CD14-positive monocyte (primary cell): ENCODE results near the gene PKM. TPM values are rescaled to one million over a fixed set of nuclear protein-coding genes. Genes with fewer than 3 reads are reported as not detected.

Experiments
- DNase-seq, 3 donors: peaks; one replicate each; pipeline ENCODE4 v3.0.0-alpha.2; 2011 to 2022
- H2AFZ ChIP-seq: 2 replicates; pipeline ENCODE4 v1.6.0; 2012; ENCODE audit warnings: mild to moderate bottlenecking, low read depth, low read length, inconsistent platforms; ENCODE audit not compliant: insufficient read depth, poor library complexity, severe bottlenecking
- H3K27ac ChIP-seq, 2 donors: 1 replicate in 1 of 2; 2 replicates in 1 of 2; pipeline ENCODE4 v1.5.1; 2012 to 2013; ENCODE audit warnings: low read length in 2 of 2, control low read depth in 1 of 2, inconsistent platforms in 1 of 2, low read depth in 1 of 2, mild to moderate bottlenecking in 1 of 2
- H3K27me3 ChIP-seq, 2 donors: one replicate each; pipeline versions ENCODE4 v1.6.0 to v1.6.1; 2011 to 2013; ENCODE audit warnings: low read length in 2 of 2; ENCODE audit not compliant: control insufficient read depth in 2 of 2, insufficient read depth in 2 of 2
- H3K36me3 ChIP-seq, 2 donors: replicated peaks in 1 of 2; 1 replicate in 1 of 2; 2 replicates in 1 of 2; pipeline versions ENCODE4 v1.5.1 to v1.6.1; 2012 to 2013; ENCODE audit warnings: low read length in 2 of 2, control low read depth in 1 of 2, inconsistent platforms in 1 of 2, mild to moderate bottlenecking in 1 of 2; ENCODE audit not compliant: insufficient read depth in 2 of 2, control insufficient read depth in 1 of 2
- H3K4me1 ChIP-seq, 2 donors: 1 replicate in 1 of 2; 2 replicates in 1 of 2; pipeline versions ENCODE4 v1.5.1 to v1.6.1; 2012 to 2013; ENCODE audit warnings: low read length in 2 of 2, control low read depth in 1 of 2, inconsistent platforms in 1 of 2, mild to moderate bottlenecking in 1 of 2, moderate library complexity in 1 of 2; ENCODE audit not compliant: insufficient read depth in 2 of 2, control insufficient read depth in 1 of 2
- H3K4me2 ChIP-seq: replicated peaks from 2 replicates; pipeline ENCODE3; 2012; ENCODE audit warnings: low read length, moderate library complexity, mild to moderate bottlenecking; ENCODE audit not compliant: poor library complexity, severe bottlenecking; ENCODE audit errors: extremely low read depth
- H3K4me3 ChIP-seq, 3 experiments: fragments of 200-600 bp in 1 of 3; sonication (generic) in 1 of 3; replicated peaks in 1 of 3; 1 replicate in 2 of 3; 2 replicates in 1 of 3; pipeline ENCODE4 v1.5.1; 2011 to 2013; ENCODE audit warnings: low read length in 3 of 3, mild to moderate bottlenecking in 3 of 3, control low read depth in 2 of 3, low read depth in 2 of 3, inconsistent platforms in 1 of 3, moderate library complexity in 1 of 3
- H3K79me2 ChIP-seq: 2 replicates; pipeline ENCODE4 v1.6.0; 2012; ENCODE audit warnings: mild to moderate bottlenecking, control low read depth, inconsistent platforms, low read length, moderate library complexity; ENCODE audit not compliant: insufficient read depth
- H3K9ac ChIP-seq: 2 replicates; pipeline ENCODE4 v1.6.0; 2017; ENCODE audit warnings: low read length, mild to moderate bottlenecking; ENCODE audit not compliant: insufficient read depth, poor library complexity, severe bottlenecking
- H3K9me3 ChIP-seq, 2 donors: replicated peaks in 1 of 2; 1 replicate in 1 of 2; 2 replicates in 1 of 2; pipeline versions ENCODE4 v1.5.1 to v1.6.1; 2012 to 2013; ENCODE audit warnings: low read length in 2 of 2, control low read depth in 1 of 2; ENCODE audit not compliant: control insufficient read depth in 1 of 2, insufficient read depth in 1 of 2
- H4K20me1 ChIP-seq: 2 replicates; pipeline ENCODE4 v1.6.0; 2012; ENCODE audit warnings: mild to moderate bottlenecking, low read length, control low read depth, moderate library complexity; ENCODE audit not compliant: insufficient read depth
- H3K27ac Mint-ChIP-seq, 7 donors: one replicate each; pipeline ENCODE4 v1.8.0; 2020; ENCODE audit warnings: mild to moderate bottlenecking in 7 of 7, mixed read lengths in 7 of 7, moderate library complexity in 6 of 7, inconsistent platforms in 2 of 7
- H3K27me3 Mint-ChIP-seq, 3 donors: one replicate each; pipeline ENCODE4 v1.8.0; 2021 to 2022; ENCODE audit warnings: low read depth in 3 of 3, mild to moderate bottlenecking in 3 of 3, mixed read lengths in 3 of 3, moderate library complexity in 3 of 3, inconsistent platforms in 1 of 3
- H3K36me3 Mint-ChIP-seq, 2 donors: one replicate each; pipeline ENCODE4 v1.8.0; 2020; ENCODE audit warnings: mixed read lengths in 2 of 2, inconsistent platforms in 1 of 2, mild to moderate bottlenecking in 1 of 2
- H3K4me1 Mint-ChIP-seq: one replicate; pipeline ENCODE4 v1.8.0; 2020; ENCODE audit warnings: mild to moderate bottlenecking, mixed read lengths
- H3K4me3 Mint-ChIP-seq, 2 donors: one replicate each; pipeline ENCODE4 v1.8.0; 2020; ENCODE audit warnings: mild to moderate bottlenecking in 2 of 2, mixed read lengths in 2 of 2, moderate library complexity in 1 of 2
- H3K9me3 Mint-ChIP-seq, 7 donors: one replicate each; pipeline ENCODE4 v1.8.0; 2020 to 2022; ENCODE audit warnings: mixed read lengths in 7 of 7, mild to moderate bottlenecking in 6 of 7, moderate library complexity in 6 of 7, inconsistent platforms in 2 of 7
- CTCF ChIP-seq: fragments of 200-600 bp; IDR thresholded peaks from one replicate; pipeline ENCODE4 v1.8.0; 2022; ENCODE audit warnings: antibody characterized with exemption, mild to moderate bottlenecking
- WGBS: methylation state at CpG from one replicate; pipeline ENCODE4 v1.1.5; 2013; ENCODE audit warnings: missing lambda C conversion rate; ENCODE audit not compliant: insufficient coverage; 5-methylcytosine and 5-hydroxymethylcytosine counted together
- intact Hi-C, 2 donors: fragments of 100-400 bp; cut with micrococcal nuclease; formaldehyde crosslinking; loops; one replicate each; pipeline versions ENCODE4 v1.15.0 to v1.15.1; 2023
- polyA plus RNA-seq, 3 donors: library from polyadenylated mRNA; depleted of rRNA in 1 of 3; unstranded in 2 of 3; stranded (reverse) in 1 of 3; fragments of 300-500 nt in 2 of 3; fragments of >200 nt in 1 of 3; fragmentation: Illumina TruSeq in 2 of 3; gene quantifications; 1 replicate in 2 of 3; 2 replicates in 1 of 3; pipeline ENCODE4 v1.2.3, GENCODE V29; 2012 to 2021

The PKM gene
- polyA plus RNA-seq, 3 donors, result 544 to 999 (median 986) TPM

GRCh38 chr15:72197460-72198355 is 33.3 kb downstream of the PKM start, which contains the start of gene GRAMD2A:
TSS of gene GRAMD2A (minus strand) at chr15:72197787.
- H3K27me3 Mint-ChIP-seq, result peaks cover 24 to 32% (median 26%) of the 10 kb centered on the region in 3 donors
- Histone ChIP-seq H3K27me3 (peaks cover 3 to 24% of the 10 kb centered on the region in 2 donors), H3K9me3 (no peaks in the 10 kb centered on the region), H3K36me3 (peaks cover 45% of the 10 kb centered on the region in 2 donors), H3K27ac (no peak within 1 kb of the TSS), H3K4me3 (peak within 1 kb of the TSS in 1 of 3 experiments; percentile 58), H3K9ac (peak within 1 kb of the TSS; percentile 32), H3K4me1 (peaks cover 26 to 36% of the 10 kb centered on the region in 2 donors), H3K79me2 (no peaks in the 10 kb centered on the region), H3K4me2 (peak within 1 kb of the TSS; percentile 65), H2AFZ (peak within 1 kb of the TSS; percentile 67), H4K20me1 (peaks cover 49% of the 10 kb centered on the region)
- peak within 1 kb of the TSS; percentile 71 to 87 for H3K4me3 Mint-ChIP-seq
- DNase-seq, result peak in 1 of 3 donors; percentile 15
- intact Hi-C loops, result loop anchor here (2.0 to 10.0 kb wide), 7 partner anchors 35 to 477 kb away; partner anchors contain the start of genes PARP6 (in 2 of the 2), ARIH1 (in 1 of the 2), MYO9A (in 1 of the 2) and PKM (in 1 of the 2)
- peak within 1 kb of the TSS in 2 of 7 donors; percentile 35 to 70 for H3K27ac Mint-ChIP-seq
- H3K9me3 Mint-ChIP-seq, result peaks cover 0 to 11% (median 3%) of the 10 kb centered on the region in 7 donors
- no peak for TF ChIP-seq CTCF
- H3K4me1 Mint-ChIP-seq, result peaks cover 36% of the 10 kb centered on the region
- WGBS, result 16% methylated on average over 48 of the region's 83 CpGs
- H3K36me3 Mint-ChIP-seq, result peaks cover 51 to 56% of the 10 kb centered on the region in 2 donors

- no peak overlapping the region for H3K27ac ChIP-seq
- intact Hi-C loops, result loop anchor here (5.0 to 10.0 kb wide), 6 partner anchors 35 to 478 kb away; partner anchors contain the start of genes PARP6 (in 2 of the 2), ARIH1 (in 1 of the 2), MYO9A (in 1 of the 2) and PKM (in 1 of the 2)
- H3K9ac ChIP-seq, result peak overlapping the region; percentile 32
- Mint-ChIP-seq H3K4me3 (peak overlapping the region; percentile 71 to 86), H3K27ac (no peak overlapping the region), H3K27me3 (peaks cover 24 to 34% (median 26%) of the 10 kb centered on the region in 3 donors), H3K36me3 (peaks cover 45 to 49% of the 10 kb centered on the region in 2 donors), H3K9me3 (peaks cover 0 to 11% (median 3%) of the 10 kb centered on the region in 7 donors), H3K4me1 (peaks cover 36% of the 10 kb centered on the region)
- peak overlapping the region; percentile 67 for H2AFZ ChIP-seq
- 31% methylated on average over 35 of the region's 35 CpGs for WGBS
- peaks cover 43% of the 10 kb centered on the region for H4K20me1 ChIP-seq
- no peak for TF ChIP-seq CTCF
- H3K4me1 ChIP-seq, result peaks cover 26 to 36% of the 10 kb centered on the region in 2 donors
- peaks cover 38 to 39% of the 10 kb centered on the region in 2 donors for H3K36me3 ChIP-seq
- H3K4me3 ChIP-seq, result peak overlapping the region in 1 of 3 experiments; percentile 58
- no peaks in the 10 kb centered on the region for H3K79me2 ChIP-seq
- peak overlapping the region; percentile 65 for H3K4me2 ChIP-seq
- DNase-seq, result no peak
- H3K9me3 ChIP-seq, result no peaks in the 10 kb centered on the region
- H3K27me3 ChIP-seq, result peaks cover 3 to 27% of the 10 kb centered on the region in 2 donors
These were observed 33.9 kb downstream of the PKM start for GRCh38 chr15:72197041-72197459.
